Activated CD8-positive, alpha-beta memory T cell treated with anti-CD3 and anti-CD28 coated beads, Interleukin-2, amount 50 U/mL, for 48 hours (primary cell): ENCODE measurements around the gene MAPK14.

ENCODE experiments used
- DNase-seq: peaks from one replicate; pipeline ENCODE4 v3.0.0-alpha.2; 2020

MAPK14 gene

GRCh38 chr6:36038120-36038876 is 10.7 kb downstream of the MAPK14 start:
- DNase-seq: no peak

GRCh38 chr6:36039112-36039511 is 11.5 kb downstream of the MAPK14 start:
- DNase-seq: no peak

GRCh38 chr6:36040958-36041357 is 13.3 kb downstream of the MAPK14 start:
- DNase-seq: no peak

- no peak for DNase-seq
These were observed 15.1 kb downstream of the MAPK14 start for GRCh38 chr6:36042618-36043260.

- DNase-seq: no peak
These were observed 22.0 kb downstream of the MAPK14 start for GRCh38 chr6:36049582-36049981.

- no peak for DNase-seq
These were observed 22.7 kb downstream of the MAPK14 start for GRCh38 chr6:36050305-36050704.

- no peak for DNase-seq
These were observed 23.5 kb downstream of the MAPK14 start for GRCh38 chr6:36050947-36051710.

GRCh38 chr6:36052097-36052496 is 24.5 kb downstream of the MAPK14 start:
- no peak for DNase-seq

- no peak for DNase-seq
These were observed 26.3 kb downstream of the MAPK14 start for GRCh38 chr6:36053878-36054277.

- no peak for DNase-seq
These were observed 26.8 kb downstream of the MAPK14 start for GRCh38 chr6:36054415-36054814.

- no peak for DNase-seq
These were observed 27.3 kb downstream of the MAPK14 start for GRCh38 chr6:36054956-36055355.

GRCh38 chr6:36056178-36056577 is 28.6 kb downstream of the MAPK14 start:
- no peak for DNase-seq

- no peak for DNase-seq
These were observed 33.6 kb downstream of the MAPK14 start for GRCh38 chr6:36061236-36061635.

- no peak for DNase-seq
These were observed 34.6 kb downstream of the MAPK14 start for GRCh38 chr6:36062247-36062646.

GRCh38 chr6:36063318-36064060 is 35.9 kb downstream of the MAPK14 start:
- no peak for DNase-seq

GRCh38 chr6:36064770-36065396 is 37.3 kb downstream of the MAPK14 start:
- DNase-seq: no peak

GRCh38 chr6:36065916-36066315 is 38.3 kb downstream of the MAPK14 start:
- no peak for DNase-seq

- no peak for DNase-seq
These were observed 39.2 kb downstream of the MAPK14 start for GRCh38 chr6:36066817-36067216.

GRCh38 chr6:36067374-36068011 is 39.9 kb downstream of the MAPK14 start:
- DNase-seq: no peak

GRCh38 chr6:36068012-36068392 is 40.4 kb downstream of the MAPK14 start:
- DNase-seq: no peak

GRCh38 chr6:36068586-36068985 is 41.0 kb downstream of the MAPK14 start:
- no peak for DNase-seq

GRCh38 chr6:36069573-36069972 is 42.0 kb downstream of the MAPK14 start:
- DNase-seq: no peak
